Psoas muscle (tissue), 8 donors: ENCODE data around the gene OR51Q1. TPM values are rescaled to one million over a fixed set of nuclear protein-coding genes. Genes with fewer than 3 reads are reported as not detected.

Experiments used
- ATAC-seq, 4 donors: fragments of 200-7000 bp; cut with Tn5 transposase; one replicate each; pipeline ENCODE4 v1.9.1; 2020; ENCODE audit warnings: moderate library complexity in 3 of 4, mild to moderate bottlenecking in 2 of 4
- DNase-seq, 2 donors: peaks; one replicate each; pipeline ENCODE4 v3.0.0-alpha.2; 2020
- H3K27ac ChIP-seq: fragments of 200-600 bp; one replicate; pipeline ENCODE4 v1.8.0; 2022
- H3K27me3 ChIP-seq, 3 donors: fragments of 200-600 bp in 1 of 3; one replicate each; pipeline versions ENCODE4 v1.6.1 to v1.8.0; 2013 to 2022; ENCODE audit warnings: low read length in 2 of 3, mild to moderate bottlenecking in 2 of 3, moderate library complexity in 1 of 3; ENCODE audit not compliant: insufficient read depth in 3 of 3
- H3K36me3 ChIP-seq, 2 donors: fragments of 200-600 bp in 1 of 2; one replicate each; pipeline versions ENCODE4 v1.6.1 to v1.8.0; 2013 to 2022; ENCODE audit warnings: low read depth in 1 of 2, mild to moderate bottlenecking in 1 of 2, moderate library complexity in 1 of 2; ENCODE audit not compliant: insufficient read depth in 1 of 2
- H3K4me1 ChIP-seq: fragments of 200-600 bp; one replicate; pipeline ENCODE4 v1.8.0; 2022
- H3K4me3 ChIP-seq: fragments of 200-600 bp; one replicate; pipeline ENCODE4 v1.8.0; 2022; ENCODE audit warnings: mild to moderate bottlenecking
- H3K9me3 ChIP-seq: fragments of 200-600 bp; one replicate; pipeline ENCODE4 v1.8.0; 2022
- WGBS, 3 donors: extraction: QIAGEN DNeasy Blood & Tissue Kit; methylation state at CpG; one replicate each; pipeline versions ENCODE4 v1.1.6 to v1.1.7; 2013; 5-methylcytosine and 5-hydroxymethylcytosine counted together
- intact Hi-C, 2 donors: fragments of 100-400 bp; cut with DNase I; formaldehyde crosslinking; loops; one replicate each; pipeline versions ENCODE4 v1.11.0 to v1.14.2; 2022
- polyA plus RNA-seq, 3 donors: library from polyadenylated mRNA; stranded (reverse); fragments of 200-250 nt; gene quantifications; one replicate each; pipeline ENCODE4 v1.2.3, GENCODE V29; 2013
- total RNA-seq, 4 donors: library from RNA; stranded (reverse); fragmentation: NEBNext Ultra II Directional in 2 of 4; extraction: Animal tissue kit (Norgen Biotek cat#: 25700) in 2 of 4; gene quantifications; one replicate each; pipeline versions ENCODE4 v1.2.1 to v1.2.4, GENCODE V29; 2021 to 2023
- TF ChIP-seq, protein P1 (sequence below): fragments of 200-600 bp; IDR thresholded peaks from one replicate; pipeline ENCODE4 v1.8.0; 2022; ENCODE audit warnings: antibody characterized with exemption
- donor health status: healthy with polysubstance abuse.
- donor health status: DM: no; HTN: no; CAD: no; lungs with moderate emphysema.
- donor health status: Bipolar disorder and iron deficiency.
- donor health status: healthy.
- donor health status: DM: yes; HTN: yes; CAD: no.
- donor health status: DM: no; HTN: no; CAD: no.
- donor health status: DM: no; HTN: no; CAD: no.
- donor health status: DM: yes; HTN: yes; CAD: no.

Gene OR51Q1
- total and polyA plus RNA-seq, 7 donors, result not detected

DNA sequence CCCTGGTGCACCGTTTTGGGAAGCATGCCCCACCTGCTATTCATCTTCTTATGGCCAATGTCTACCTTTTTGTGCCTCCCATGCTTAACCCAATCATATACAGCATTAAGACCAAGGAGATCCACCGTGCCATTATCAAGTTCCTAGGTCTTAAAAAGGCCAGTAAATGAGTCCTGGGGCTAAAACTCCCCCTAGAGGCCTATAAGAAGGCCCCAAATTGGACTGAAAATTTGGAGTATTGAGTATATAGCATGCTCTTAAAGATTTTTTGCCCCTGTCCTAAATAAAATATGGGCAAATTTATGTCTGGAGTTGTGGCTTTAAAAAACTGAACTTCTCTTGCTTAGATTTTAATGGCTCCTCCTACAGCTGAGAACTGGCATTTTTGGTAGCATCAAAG, 31.7 kb upstream of the OR51Q1 start:
- Histone ChIP-seq H3K9me3 (no peaks in the 10 kb centered on the region), H3K27me3 (no peaks in the 10 kb centered on the region), H3K36me3 (no peaks in the 10 kb centered on the region), H3K4me1 (no peaks in the 10 kb centered on the region), H3K4me3 (no peak overlapping the region), H3K27ac (no peak overlapping the region)
- no peak for DNase-seq
- TF ChIP-seq, protein P1, sequence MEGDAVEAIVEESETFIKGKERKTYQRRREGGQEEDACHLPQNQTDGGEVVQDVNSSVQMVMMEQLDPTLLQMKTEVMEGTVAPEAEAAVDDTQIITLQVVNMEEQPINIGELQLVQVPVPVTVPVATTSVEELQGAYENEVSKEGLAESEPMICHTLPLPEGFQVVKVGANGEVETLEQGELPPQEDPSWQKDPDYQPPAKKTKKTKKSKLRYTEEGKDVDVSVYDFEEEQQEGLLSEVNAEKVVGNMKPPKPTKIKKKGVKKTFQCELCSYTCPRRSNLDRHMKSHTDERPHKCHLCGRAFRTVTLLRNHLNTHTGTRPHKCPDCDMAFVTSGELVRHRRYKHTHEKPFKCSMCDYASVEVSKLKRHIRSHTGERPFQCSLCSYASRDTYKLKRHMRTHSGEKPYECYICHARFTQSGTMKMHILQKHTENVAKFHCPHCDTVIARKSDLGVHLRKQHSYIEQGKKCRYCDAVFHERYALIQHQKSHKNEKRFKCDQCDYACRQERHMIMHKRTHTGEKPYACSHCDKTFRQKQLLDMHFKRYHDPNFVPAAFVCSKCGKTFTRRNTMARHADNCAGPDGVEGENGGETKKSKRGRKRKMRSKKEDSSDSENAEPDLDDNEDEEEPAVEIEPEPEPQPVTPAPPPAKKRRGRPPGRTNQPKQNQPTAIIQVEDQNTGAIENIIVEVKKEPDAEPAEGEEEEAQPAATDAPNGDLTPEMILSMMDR, result no peak
- intact Hi-C loops, result no loop called here
- no peak for ATAC-seq
- 58 to 73% (median 66%) methylated on average over 2 of the region's 2 CpGs for WGBS, 3 donors

DNA sequence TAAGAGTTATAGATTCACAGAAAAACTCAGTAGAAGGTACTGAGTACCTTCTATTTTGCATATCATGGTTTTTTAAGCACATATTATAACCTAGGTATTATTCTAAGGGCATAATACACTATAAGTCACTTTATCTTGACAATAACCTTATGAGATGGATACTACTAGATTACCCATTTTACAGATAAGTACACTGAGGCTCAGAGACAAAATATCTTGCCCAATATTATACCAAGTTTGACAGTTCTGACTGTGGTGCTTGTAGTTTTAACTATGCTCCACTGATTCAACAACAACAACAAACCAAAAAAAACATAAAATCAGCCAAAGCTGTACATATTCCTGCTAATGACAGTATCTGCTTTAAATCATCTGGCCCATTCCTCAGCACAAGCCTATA, 27.8 kb upstream of the OR51Q1 start:
- TF ChIP-seq, protein P1, result no peak
- H3K27ac ChIP-seq, result no peak overlapping the region
- H3K4me1 ChIP-seq, result no peaks in the 10 kb centered on the region
- H3K4me3 ChIP-seq, result no peak overlapping the region
- no peaks in the 10 kb centered on the region for H3K36me3 ChIP-seq
- ATAC-seq (no peak), DNase-seq (no peak)
- intact Hi-C loops, result no loop called here
- no peaks in the 10 kb centered on the region for H3K27me3 ChIP-seq
- H3K9me3 ChIP-seq, result no peaks in the 10 kb centered on the region

DNA sequence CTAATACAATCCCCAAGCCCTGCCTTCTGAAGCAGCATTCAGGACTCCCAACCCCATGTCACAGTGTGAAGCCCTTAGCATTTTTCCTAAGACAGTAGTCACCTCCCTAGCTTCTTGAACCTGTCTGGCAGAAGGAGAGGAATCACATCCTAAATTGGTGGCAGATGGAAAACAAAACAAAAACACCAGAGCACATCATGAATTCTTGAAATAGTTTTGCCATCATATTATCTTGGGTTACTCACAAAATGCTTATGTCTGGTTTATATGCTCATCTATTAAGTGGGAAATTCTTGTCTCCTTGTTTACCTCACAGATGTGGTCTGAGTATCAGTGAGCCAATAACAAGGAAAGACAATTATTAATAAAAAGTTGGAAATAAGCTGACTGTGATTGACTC, 23.0 kb upstream of the OR51Q1 start:
- TF ChIP-seq, protein P1, result no peak
- no peak for ATAC-seq
- Histone ChIP-seq H3K36me3 (no peaks in the 10 kb centered on the region), H3K4me1 (no peaks in the 10 kb centered on the region), H3K9me3 (no peaks in the 10 kb centered on the region), H3K27me3 (no peaks in the 10 kb centered on the region), H3K27ac (no peak overlapping the region), H3K4me3 (no peak overlapping the region)
- intact Hi-C loops, result no loop called here
- DNase-seq, result no peak

DNA sequence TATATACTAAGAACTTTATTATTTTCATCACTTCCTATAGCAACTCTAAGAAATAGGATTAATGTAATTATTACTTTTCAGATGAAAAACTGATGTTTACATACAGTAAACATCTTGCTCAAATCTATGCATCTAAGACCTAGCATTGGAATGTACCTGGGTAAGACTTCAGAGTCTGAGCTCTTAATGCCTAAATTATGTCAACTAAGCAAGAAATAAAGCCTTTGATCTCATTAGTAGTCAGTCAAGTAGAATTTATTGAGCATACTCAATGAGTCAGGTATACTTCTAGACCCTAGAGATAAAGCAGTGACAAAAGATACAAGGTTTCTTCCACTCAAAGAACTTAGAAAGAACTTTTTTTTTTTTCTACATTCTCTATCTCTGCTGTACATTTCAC, 16.7 kb upstream of the OR51Q1 start:
- TF ChIP-seq, protein P1, result no peak
- H3K4me3 ChIP-seq, result no peak overlapping the region
- intact Hi-C loops, result no loop called here

DNA sequence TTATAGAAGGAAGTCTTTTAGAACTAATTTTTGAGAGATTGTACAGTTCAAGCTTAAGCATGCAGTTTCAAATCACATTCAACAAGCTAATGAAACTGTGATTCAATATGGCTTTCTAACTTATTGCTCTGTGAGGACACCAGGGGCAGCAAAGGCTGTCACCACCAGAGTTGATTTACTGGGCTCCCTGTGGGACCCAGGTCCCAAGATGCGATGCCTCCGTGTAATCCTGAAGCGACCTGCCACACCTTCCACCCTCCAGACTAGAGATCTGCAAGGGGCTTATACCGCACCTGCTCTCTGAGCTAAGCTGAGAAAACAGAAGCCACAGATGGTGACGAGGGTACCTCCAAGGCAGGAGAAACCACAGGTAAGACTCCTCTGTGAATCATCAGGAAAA, 918 bp upstream of the OR51Q1 start:
- WGBS, 3 donors, result 47 to 53% (median 48%) methylated on average over 5 of the region's 5 CpGs
- no peaks in the 10 kb centered on the region for H3K4me1 ChIP-seq

More for the DNA sequence above, 16.7 kb upstream of the OR51Q1 start:
- Histone ChIP-seq H3K4me1 (no peaks in the 10 kb centered on the region), H3K36me3 (no peaks in the 10 kb centered on the region), H3K9me3 (no peaks in the 10 kb centered on the region), H3K27ac (no peak overlapping the region), H3K27me3 (no peaks in the 10 kb centered on the region)
- DNase-seq (no peak), ATAC-seq (no peak)

More for the DNA sequence above, 918 bp upstream of the OR51Q1 start:
- Histone ChIP-seq H3K27ac (no peak overlapping the region), H3K36me3 (no peaks in the 10 kb centered on the region), H3K9me3 (no peaks in the 10 kb centered on the region), H3K27me3 (peaks cover 0 to 1% (median 0%) of the 10 kb centered on the region in 3 donors), H3K4me3 (no peak overlapping the region)
- intact Hi-C loops, result no loop called here
- ATAC-seq, result no peak
- DNase-seq, result no peak
- TF ChIP-seq, protein P1, result no peak
